Effector memory CD8-positive, alpha-beta T cell (primary cell): Measurements from ENCODE around the gene CAB39L.
A peak's percentile ranks its signal among the peaks of the same experiment; 100 is the strongest.

ENCODE experiments used
- ATAC-seq: fragments of 150-1000 bp; cut with Tn5 transposase; replicated peaks from 2 replicates; pipeline ENCODE4 v1.10.0; 2021; ENCODE audit warnings: mild to moderate bottlenecking, moderate library complexity
- DNase-seq, 3 experiments: peaks; one replicate each; pipeline ENCODE4 v3.0.0; 2021
- H3K27ac Mint-ChIP-seq, 2 donors: one replicate each; pipeline ENCODE4 v1.8.0; 2022; ENCODE audit warnings: mild to moderate bottlenecking in 2 of 2, mixed read lengths in 2 of 2, moderate library complexity in 2 of 2
- H3K27me3 Mint-ChIP-seq, 2 donors: one replicate each; pipeline ENCODE4 v1.8.0; 2022; ENCODE audit warnings: mixed read lengths in 2 of 2
- H3K36me3 Mint-ChIP-seq: one replicate; pipeline ENCODE4 v1.8.0; 2022; ENCODE audit warnings: mild to moderate bottlenecking, moderate library complexity, mixed read lengths; ENCODE audit not compliant: insufficient read depth
- H3K4me1 Mint-ChIP-seq, 2 donors: one replicate each; pipeline ENCODE4 v1.8.0; 2022; ENCODE audit warnings: low read depth in 2 of 2, mixed read lengths in 2 of 2
- H3K4me3 Mint-ChIP-seq, 2 donors: one replicate each; pipeline ENCODE4 v1.8.0; 2022; ENCODE audit warnings: mild to moderate bottlenecking in 2 of 2, mixed read lengths in 2 of 2, moderate library complexity in 2 of 2
- H3K9me3 Mint-ChIP-seq, 2 donors: one replicate each; pipeline ENCODE4 v1.8.0; 2022; ENCODE audit warnings: mixed read lengths in 2 of 2

CAB39L gene

GRCh38 chr13:49453465-49453864 lies 9.6 kb upstream of the CAB39L start:
- no peak for ATAC-seq
- Mint-ChIP-seq H3K27me3 (no peaks in the 10 kb centered on the region), H3K36me3 (peaks cover 11% of the 10 kb centered on the region), H3K4me1 (peaks cover 21 to 37% of the 10 kb centered on the region in 2 donors), H3K9me3 (no peaks in the 10 kb centered on the region), H3K27ac (no peak overlapping the region), H3K4me3 (no peak overlapping the region)
- no peak for DNase-seq

GRCh38 chr13:49452725-49453457 lies 9.0 kb upstream of the CAB39L start:
- no peak overlapping the region for H3K4me3 Mint-ChIP-seq
- H3K4me1 Mint-ChIP-seq = peaks cover 20 to 42% of the 10 kb centered on the region in 2 donors

GRCh38 chr13:49450105-49450819 lies 6.4 kb upstream of the CAB39L start:
- H3K4me3 Mint-ChIP-seq = no peak overlapping the region
- peaks cover 27 to 60% of the 10 kb centered on the region in 2 donors for H3K4me1 Mint-ChIP-seq
- H3K9me3 Mint-ChIP-seq = no peaks in the 10 kb centered on the region
- DNase-seq = no peak
- peak overlapping the region; percentile 38 to 88 for H3K27ac Mint-ChIP-seq
- peaks cover 19% of the 10 kb centered on the region for H3K36me3 Mint-ChIP-seq
- H3K27me3 Mint-ChIP-seq = no peaks in the 10 kb centered on the region
- ATAC-seq = no peak

More at GRCh38 chr13:49452725-49453457, 9.0 kb upstream of the CAB39L start:
- DNase-seq (no peak), ATAC-seq (no peak)
- no peaks in the 10 kb centered on the region for H3K9me3 Mint-ChIP-seq
- H3K27ac Mint-ChIP-seq = no peak overlapping the region
- H3K27me3 Mint-ChIP-seq = no peaks in the 10 kb centered on the region
- H3K36me3 Mint-ChIP-seq = peaks cover 11% of the 10 kb centered on the region

- Mint-ChIP-seq H3K27ac (peak overlapping the region; percentile 38 to 88), H3K27me3 (no peaks in the 10 kb centered on the region), H3K36me3 (peaks cover 34% of the 10 kb centered on the region), H3K4me1 (peaks cover 28 to 59% of the 10 kb centered on the region in 2 donors), H3K4me3 (peak overlapping the region in 1 of 2 donors; percentile 18), H3K9me3 (peaks cover 0 to under 1% of the 10 kb centered on the region in 2 donors)
- ATAC-seq (no peak), DNase-seq (no peak)
Observed at GRCh38 chr13:49448753-49449152, 4.9 kb upstream of the CAB39L start.

- peaks cover 0 to 3% of the 10 kb centered on the region in 2 donors for H3K9me3 Mint-ChIP-seq
- H3K27ac Mint-ChIP-seq = peak overlapping the region; percentile 97 to 99
- H3K27me3 Mint-ChIP-seq = no peaks in the 10 kb centered on the region
- peaks cover 29% of the 10 kb centered on the region for H3K36me3 Mint-ChIP-seq
- DNase-seq = no peak
- H3K4me3 Mint-ChIP-seq = peak overlapping the region; percentile 87 to 96
- H3K4me1 Mint-ChIP-seq = peaks cover 30 to 63% of the 10 kb centered on the region in 2 donors
- no peak for ATAC-seq
Observed at GRCh38 chr13:49446473-49446872, 2.6 kb upstream of the CAB39L start.

- Mint-ChIP-seq H3K36me3 (peaks cover 29% of the 10 kb centered on the region), H3K27ac (peak overlapping the region; percentile 97 to 99), H3K9me3 (peaks cover 0 to 3% of the 10 kb centered on the region in 2 donors), H3K27me3 (no peaks in the 10 kb centered on the region), H3K4me1 (peaks cover 26 to 55% of the 10 kb centered on the region in 2 donors), H3K4me3 (peak overlapping the region; percentile 87 to 96)
- ATAC-seq (peak; percentile 13), DNase-seq (peak; percentile 36 to 43 (median 38))
Observed at GRCh38 chr13:49444524-49445395, 896 bp upstream of the CAB39L start.

- Mint-ChIP-seq H3K4me1 (peaks cover 20 to 41% of the 10 kb centered on the region in 2 donors), H3K27me3 (no peaks in the 10 kb centered on the region), H3K4me3 (peak overlapping the region; percentile 87 to 96), H3K36me3 (peaks cover 29% of the 10 kb centered on the region), H3K27ac (peak overlapping the region; percentile 97 to 99), H3K9me3 (peaks cover 0 to 3% of the 10 kb centered on the region in 2 donors)
- DNase-seq = no peak
- no peak for ATAC-seq
Observed at GRCh38 chr13:49443357-49443703, 534 bp downstream of the CAB39L start.

GRCh38 chr13:49441846-49442245 lies 2.0 kb downstream of the CAB39L start:
- Mint-ChIP-seq H3K4me1 (peaks cover 20 to 29% of the 10 kb centered on the region in 2 donors), H3K4me3 (no peak overlapping the region), H3K9me3 (peaks cover 0 to 3% of the 10 kb centered on the region in 2 donors), H3K36me3 (peaks cover 29% of the 10 kb centered on the region), H3K27me3 (no peaks in the 10 kb centered on the region), H3K27ac (no peak overlapping the region)
- DNase-seq (no peak), ATAC-seq (no peak)

GRCh38 chr13:49441312-49441711 lies 2.6 kb downstream of the CAB39L start:
- peaks cover 0 to 3% of the 10 kb centered on the region in 2 donors for H3K9me3 Mint-ChIP-seq

GRCh38 chr13:49439609-49440008 lies 4.3 kb downstream of the CAB39L start:
- peaks cover 5 to 11% of the 10 kb centered on the region in 2 donors for H3K4me1 Mint-ChIP-seq
- peaks cover 15% of the 10 kb centered on the region for H3K36me3 Mint-ChIP-seq
- no peak overlapping the region for H3K4me3 Mint-ChIP-seq
- H3K9me3 Mint-ChIP-seq = peaks cover 0 to 3% of the 10 kb centered on the region in 2 donors
- no peak for DNase-seq
- no peaks in the 10 kb centered on the region for H3K27me3 Mint-ChIP-seq
- no peak for ATAC-seq
- H3K27ac Mint-ChIP-seq = no peak overlapping the region

More at GRCh38 chr13:49441312-49441711, 2.6 kb downstream of the CAB39L start:
- peaks cover 29% of the 10 kb centered on the region for H3K36me3 Mint-ChIP-seq
- H3K27me3 Mint-ChIP-seq = no peaks in the 10 kb centered on the region
- ATAC-seq = no peak
- no peak for DNase-seq
- H3K27ac Mint-ChIP-seq = no peak overlapping the region
- H3K4me3 Mint-ChIP-seq = no peak overlapping the region
- H3K4me1 Mint-ChIP-seq = peaks cover 17 to 24% of the 10 kb centered on the region in 2 donors

GRCh38 chr13:49437705-49438104 lies 6.2 kb downstream of the CAB39L start:
- no peaks in the 10 kb centered on the region for H3K36me3 Mint-ChIP-seq
- DNase-seq (no peak), ATAC-seq (no peak)
- H3K4me3 Mint-ChIP-seq = no peak overlapping the region
- H3K4me1 Mint-ChIP-seq = no peaks in the 10 kb centered on the region
- H3K27me3 Mint-ChIP-seq = no peaks in the 10 kb centered on the region
- H3K9me3 Mint-ChIP-seq = no peaks in the 10 kb centered on the region
- H3K27ac Mint-ChIP-seq = no peak overlapping the region

GRCh38 chr13:49436890-49437289 lies 7.0 kb downstream of the CAB39L start:
- Mint-ChIP-seq H3K36me3 (peaks cover 3% of the 10 kb centered on the region), H3K27me3 (no peaks in the 10 kb centered on the region), H3K9me3 (no peaks in the 10 kb centered on the region), H3K4me1 (no peaks in the 10 kb centered on the region), H3K27ac (no peak overlapping the region), H3K4me3 (no peak overlapping the region)
- no peak for ATAC-seq
- no peak for DNase-seq

- Mint-ChIP-seq H3K27ac (no peak overlapping the region), H3K4me3 (no peak overlapping the region), H3K27me3 (no peaks in the 10 kb centered on the region), H3K4me1 (no peaks in the 10 kb centered on the region), H3K36me3 (peaks cover 3% of the 10 kb centered on the region), H3K9me3 (no peaks in the 10 kb centered on the region)
- no peak for DNase-seq
- ATAC-seq = no peak
Observed at GRCh38 chr13:49435992-49436391, 7.9 kb downstream of the CAB39L start.
